Activated CD8-positive, alpha-beta memory T cell treated with anti-CD3 and anti-CD28 coated beads, Interleukin-2, amount 10 ng/mL, durations not matched to agents 7 days and 5 days (primary cell): ENCODE data around the gene MYBPHL. TPM values are rescaled to one million over a fixed set of nuclear protein-coding genes. Genes with fewer than 3 reads are reported as not detected.

Source experiments
- ATAC-seq: fragments of 150-1000 bp; cut with Tn5 transposase; one replicate; pipeline ENCODE4 v1.10.0; 2021; ENCODE audit warnings: moderate library complexity
- CTCF ChIA-PET: fragments of 350-600 bp; sonication (Branson Sonifier 250); formaldehyde crosslinking; loops from one replicate; lab custom pipeline; 2021; ENCODE audit warnings: antibody characterized with exemption; lab: Charles Lee
- DNase-seq: peaks from one replicate; pipeline ENCODE4 v3.0.0-alpha.2; 2020
- H3K27ac Mint-ChIP-seq: one replicate; pipeline ENCODE4 v1.8.0; 2021; ENCODE audit warnings: mild to moderate bottlenecking, mixed read lengths
- H3K27me3 Mint-ChIP-seq: one replicate; pipeline ENCODE4 v1.8.0; 2021; ENCODE audit warnings: mixed read lengths
- H3K36me3 Mint-ChIP-seq: one replicate; pipeline ENCODE4 v1.8.0; 2021; ENCODE audit warnings: mild to moderate bottlenecking, mixed read lengths
- H3K4me1 Mint-ChIP-seq: one replicate; pipeline ENCODE4 v1.8.0; 2021; ENCODE audit warnings: mixed read lengths
- H3K4me3 Mint-ChIP-seq: one replicate; pipeline ENCODE4 v1.8.0; 2021; ENCODE audit warnings: mild to moderate bottlenecking, moderate library complexity, mixed read lengths
- H3K9me3 Mint-ChIP-seq: one replicate; pipeline ENCODE4 v1.8.0; 2022; ENCODE audit warnings: low read depth, mixed read lengths
- total RNA-seq, 2 experiments: library from RNA; stranded (reverse); gene quantifications; one replicate each; pipeline ENCODE4 v1.2.3, GENCODE V29; 2021

Gene MYBPHL
- total RNA-seq, 2 experiments from 2014 or later, result not detected

- no peak for ATAC-seq
- CTCF ChIA-PET, result interaction anchor here (1.0 to 2.9 kb wide), 3 partner anchors 9 to 144 kb away, joined by 4 to 15 read pairs (median 5); partner anchors contain the start of gene SORT1
- Mint-ChIP-seq H3K4me1 (no peaks in the 10 kb centered on the region), H3K27me3 (peaks cover 3% of the 10 kb centered on the region), H3K36me3 (no peaks in the 10 kb centered on the region), H3K9me3 (no peaks in the 10 kb centered on the region), H3K27ac (no peak overlapping the region), H3K4me3 (no peak overlapping the region)
- DNase-seq, result no peak
Measured at GRCh38 chr1:109255678-109256077, 51.1 kb downstream of the MYBPHL start.

- no peaks in the 10 kb centered on the region for H3K9me3 Mint-ChIP-seq
- CTCF ChIA-PET, result interaction anchor here (0.9 to 2.9 kb wide), 5 partner anchors 10 to 277 kb away, joined by 3 to 15 read pairs (median 4); partner anchors contain the start of gene SORT1
- H3K4me1 Mint-ChIP-seq, result no peaks in the 10 kb centered on the region
- ATAC-seq (no peak), DNase-seq (no peak)
- no peak overlapping the region for H3K4me3 Mint-ChIP-seq
- H3K36me3 Mint-ChIP-seq, result no peaks in the 10 kb centered on the region
- H3K27ac Mint-ChIP-seq, result no peak overlapping the region
- H3K27me3 Mint-ChIP-seq, result peaks cover 8% of the 10 kb centered on the region
Measured at GRCh38 chr1:109255097-109255651, 51.6 kb downstream of the MYBPHL start.

- Mint-ChIP-seq H3K36me3 (no peaks in the 10 kb centered on the region), H3K4me1 (no peaks in the 10 kb centered on the region), H3K27me3 (peaks cover 10% of the 10 kb centered on the region), H3K27ac (no peak overlapping the region), H3K9me3 (no peaks in the 10 kb centered on the region), H3K4me3 (no peak overlapping the region)
- CTCF ChIA-PET, result interaction anchor here (0.6 to 2.9 kb wide), 6 partner anchors 10 to 278 kb away, joined by 3 to 15 read pairs (median 4); partner anchors contain the start of gene SORT1
- no peak for ATAC-seq
- DNase-seq, result no peak
Measured at GRCh38 chr1:109254621-109255096, 52.2 kb downstream of the MYBPHL start.

- no peaks in the 10 kb centered on the region for H3K9me3 Mint-ChIP-seq
- CTCF ChIA-PET, result interaction anchor here (0.6 to 2.9 kb wide), 7 partner anchors 11 to 152 kb away, joined by 3 to 15 read pairs (median 3); partner anchors contain the start of gene SORT1
- no peak overlapping the region for H3K4me3 Mint-ChIP-seq
- DNase-seq, result no peak
- H3K27me3 Mint-ChIP-seq, result peaks cover 10% of the 10 kb centered on the region
- H3K4me1 Mint-ChIP-seq, result peaks cover 3% of the 10 kb centered on the region
- no peak for ATAC-seq
- H3K27ac Mint-ChIP-seq, result no peak overlapping the region
- no peaks in the 10 kb centered on the region for H3K36me3 Mint-ChIP-seq
Measured at GRCh38 chr1:109253803-109254620, 52.8 kb downstream of the MYBPHL start.

- CTCF ChIA-PET, result interaction anchor here (0.8 to 2.9 kb wide), 5 partner anchors 12 to 153 kb away, joined by 3 to 15 read pairs (median 3); no protein-coding TSS in a partner anchor
- no peak for ATAC-seq
- H3K4me1 Mint-ChIP-seq, result peaks cover 6% of the 10 kb centered on the region
- no peak overlapping the region for H3K27ac Mint-ChIP-seq
- no peaks in the 10 kb centered on the region for H3K36me3 Mint-ChIP-seq
- no peak overlapping the region for H3K4me3 Mint-ChIP-seq
- no peaks in the 10 kb centered on the region for H3K9me3 Mint-ChIP-seq
- H3K27me3 Mint-ChIP-seq, result peaks cover 11% of the 10 kb centered on the region
- no peak for DNase-seq
Measured at GRCh38 chr1:109252893-109253802, 53.7 kb downstream of the MYBPHL start.

GRCh38 chr1:109252167-109252892 is 54.5 kb downstream of the MYBPHL start:
- DNase-seq (no peak), ATAC-seq (no peak)
- H3K27ac Mint-ChIP-seq, result no peak overlapping the region
- H3K36me3 Mint-ChIP-seq, result no peaks in the 10 kb centered on the region
- CTCF ChIA-PET, result interaction anchor here (1.4 kb wide), 1 partner anchor 148 kb away, joined by 3 read pairs; no protein-coding TSS in a partner anchor
- no peak overlapping the region for H3K4me3 Mint-ChIP-seq
- H3K27me3 Mint-ChIP-seq, result peaks cover 14% of the 10 kb centered on the region
- H3K9me3 Mint-ChIP-seq, result no peaks in the 10 kb centered on the region
- peaks cover 6% of the 10 kb centered on the region for H3K4me1 Mint-ChIP-seq

- ATAC-seq, result no peak
- H3K4me3 Mint-ChIP-seq, result no peak overlapping the region
- H3K36me3 Mint-ChIP-seq, result no peaks in the 10 kb centered on the region
- peaks cover 18% of the 10 kb centered on the region for H3K27me3 Mint-ChIP-seq
- no peak overlapping the region for H3K27ac Mint-ChIP-seq
- no peak for DNase-seq
- no peaks in the 10 kb centered on the region for H3K9me3 Mint-ChIP-seq
- peaks cover 6% of the 10 kb centered on the region for H3K4me1 Mint-ChIP-seq
- CTCF ChIA-PET, result interaction anchor here (2.1 kb wide), 1 partner anchor 281 kb away, joined by 8 read pairs; no protein-coding TSS in a partner anchor
Measured at GRCh38 chr1:109251277-109252166, 55.3 kb downstream of the MYBPHL start.

GRCh38 chr1:109250454-109251276 is 56.1 kb downstream of the MYBPHL start:
- no peaks in the 10 kb centered on the region for H3K36me3 Mint-ChIP-seq
- H3K27me3 Mint-ChIP-seq, result peaks cover 20% of the 10 kb centered on the region
- DNase-seq (no peak), ATAC-seq (no peak)
- H3K4me1 Mint-ChIP-seq, result peaks cover 6% of the 10 kb centered on the region
- H3K9me3 Mint-ChIP-seq, result no peaks in the 10 kb centered on the region
- no peak overlapping the region for H3K27ac Mint-ChIP-seq
- peak overlapping the region; percentile 51 for H3K4me3 Mint-ChIP-seq
- CTCF ChIA-PET, result interaction anchor here (1.0 to 2.1 kb wide), 3 partner anchors 11 to 282 kb away, joined by 3 to 8 read pairs (median 4); no protein-coding TSS in a partner anchor

- Mint-ChIP-seq H3K4me3 (peak overlapping the region; percentile 51), H3K36me3 (no peaks in the 10 kb centered on the region), H3K27ac (no peak overlapping the region), H3K27me3 (peaks cover 21% of the 10 kb centered on the region), H3K9me3 (no peaks in the 10 kb centered on the region), H3K4me1 (peaks cover 6% of the 10 kb centered on the region)
- DNase-seq, result no peak
- ATAC-seq, result peak; percentile 57
- CTCF ChIA-PET, result interaction anchor here (0.6 to 2.1 kb wide), 6 partner anchors 11 to 283 kb away, joined by 3 to 8 read pairs (median 4); partner anchors contain the start of gene SORT1
Measured at GRCh38 chr1:109249654-109250401, 57.0 kb downstream of the MYBPHL start.
